Measurements from ENCODE around the gene MACROD1. TPM values are rescaled to one million over a fixed set of nuclear protein-coding genes. Genes with fewer than 3 reads are reported as not detected.

The MACROD1 gene
- total RNA-seq, 1 donor from 2014 or later: 27.8 TPM

GRCh38 chr11:64003807-64004589, 161.9 kb downstream of the MACROD1 start:
- peak; percentile 42 for DNase-seq (ENCODE audit: low read depth)
- TF ChIP-seq CTCF (conservative IDR thresholded peaks at IDR 0.05; ENCODE audit: low read depth, low read length): no peak
- H3K4me3 ChIP-seq (ENCODE audit: low read depth, low read length): no peak overlapping the region

- DNase-seq (ENCODE audit: low read depth): no peak
- no peak for TF ChIP-seq CTCF (conservative IDR thresholded peaks at IDR 0.05; ENCODE audit: low read depth, low read length)
- H3K4me3 ChIP-seq (ENCODE audit: low read depth, low read length): no peak overlapping the region
Measured at GRCh38 chr11:64001484-64002420, 164.2 kb downstream of the MACROD1 start.

GRCh38 chr11:64000740-64001483, 165.0 kb downstream of the MACROD1 start:
- DNase-seq (ENCODE audit: low read depth): no peak
- peak overlapping the region; percentile 6 for H3K4me3 ChIP-seq (ENCODE audit: low read depth, low read length)
- no peak for TF ChIP-seq CTCF (conservative IDR thresholded peaks at IDR 0.05; ENCODE audit: low read depth, low read length)

DNA sequence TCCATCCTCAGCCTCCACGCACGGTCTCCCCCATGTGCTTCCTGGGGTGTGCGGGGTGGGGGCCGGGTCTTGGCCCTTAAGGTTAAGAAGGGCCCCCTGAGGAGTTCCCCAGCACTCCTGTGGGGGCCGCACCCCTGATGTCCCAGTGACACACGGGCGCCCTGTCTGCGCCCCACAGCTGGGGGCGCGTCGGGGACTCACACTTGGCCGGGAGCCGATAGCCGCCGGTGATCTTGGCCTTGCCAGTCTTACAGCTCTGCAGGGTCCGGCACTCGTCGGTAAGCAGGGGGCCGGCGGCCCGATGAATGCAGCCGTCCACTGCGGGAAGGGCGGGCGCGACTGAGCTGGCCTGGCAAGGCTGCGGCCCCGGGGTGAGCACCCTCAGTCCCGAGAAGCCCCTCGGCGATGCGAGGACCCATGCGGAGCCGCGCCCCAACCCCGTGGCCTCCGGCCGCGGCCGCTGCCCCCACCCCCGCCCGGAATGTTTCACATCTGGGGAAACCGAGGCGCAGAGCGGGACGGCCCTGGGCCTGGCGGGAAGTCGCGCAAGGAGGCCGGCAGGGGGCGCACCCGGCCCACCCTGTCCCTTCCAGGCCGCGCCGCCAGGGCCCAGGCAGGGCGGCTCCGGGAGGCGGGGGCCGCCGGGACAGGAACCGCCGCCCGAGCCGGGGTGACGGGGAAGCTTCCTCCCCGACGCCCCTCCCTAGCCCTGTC, 165.7 kb downstream of the MACROD1 start:
- no peak for DNase-seq (ENCODE audit: low read depth)
- TF ChIP-seq CTCF (conservative IDR thresholded peaks at IDR 0.05; ENCODE audit: low read depth, low read length): peak; percentile 46
- H3K4me3 ChIP-seq (ENCODE audit: low read depth, low read length): peak overlapping the region; percentile 6

DNA sequence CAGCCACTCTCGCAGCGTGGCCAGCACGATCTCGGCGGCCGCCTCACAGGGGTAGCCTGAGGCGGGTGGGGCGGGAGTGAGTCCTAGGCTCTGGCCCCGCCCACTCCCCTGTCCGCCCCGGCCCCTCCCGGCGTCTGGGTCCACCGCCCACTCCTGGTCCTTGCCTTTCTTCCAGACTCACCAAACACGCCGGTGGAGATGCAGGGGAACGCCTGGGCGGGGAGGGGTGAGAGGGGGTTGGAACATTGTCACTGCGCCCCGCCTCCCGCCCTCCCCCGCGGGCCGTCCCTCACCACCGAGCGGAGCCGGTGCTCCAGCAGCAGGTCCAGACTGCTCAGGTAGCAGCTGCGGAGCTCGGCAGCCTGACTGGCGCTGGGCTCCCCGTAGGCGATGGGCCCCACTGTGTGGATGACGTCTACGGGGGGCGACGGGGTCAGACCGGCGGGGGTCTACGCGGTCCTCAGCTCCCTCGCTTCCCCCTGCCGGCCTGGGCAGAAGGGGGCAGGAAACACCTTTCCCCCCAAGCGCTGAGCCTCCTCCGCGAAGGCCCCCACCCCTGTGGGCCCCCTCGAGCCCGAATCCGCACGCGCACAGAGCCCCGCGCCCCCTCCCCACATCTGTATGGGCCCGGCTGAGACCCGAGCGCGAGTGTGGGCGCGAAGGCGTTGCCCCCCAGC, 166.4 kb downstream of the MACROD1 start:
- no peak for DNase-seq (ENCODE audit: low read depth)

More for the DNA sequence above, 166.4 kb downstream of the MACROD1 start:
- TF ChIP-seq CTCF (conservative IDR thresholded peaks at IDR 0.05; ENCODE audit: low read depth, low read length): no peak
- no peak overlapping the region for H3K4me3 ChIP-seq (ENCODE audit: low read depth, low read length)

All from epithelial cell of proximal tubule (primary cell).